Measurements from ENCODE around the gene MS4A10. TPM values are rescaled to one million over a fixed set of nuclear protein-coding genes. Genes with fewer than 3 reads are reported as not detected.

The MS4A10 gene
- polyA plus RNA-seq, 1 donor from 2014 or later = not detected

- H3K27ac ChIP-seq (ENCODE audit: low read length) = no peak overlapping the region
- TF ChIP-seq EP300 (conservative IDR thresholded peaks at IDR 0.05; ENCODE audit: poor library complexity, severe bottlenecking) (no peak), REST (IDR thresholded peaks at IDR 0.05; ENCODE audit: borderline replicate concordance) (no peak), CTCF (IDR thresholded peaks at IDR 0.05; ENCODE audit: poor library complexity, severe bottlenecking) (no peak), EZH2 (IDR thresholded peaks at IDR 0.05; ENCODE audit: borderline replicate concordance, insufficient read depth, low read length, poor library complexity, severe bottlenecking) (no peak), TAF1 (IDR thresholded peaks at IDR 0.05; ENCODE audit: low read depth) (no peak), SMC3 (conservative IDR thresholded peaks at IDR 0.05; ENCODE audit: poor library complexity) (no peak)
- H3F3A ChIP-seq (ENCODE audit: insufficient read depth, low read length, poor library complexity, severe bottlenecking) = no peaks in the 10 kb centered on the region
- H3K36me3 ChIP-seq (ENCODE audit: insufficient read depth, low read length) = no peaks in the 10 kb centered on the region
- H3K9me2 ChIP-seq (ENCODE audit: insufficient read depth, low read length) = no peaks in the 10 kb centered on the region
- no peaks in the 10 kb centered on the region for H4K20me1 ChIP-seq (ENCODE audit: insufficient read depth)
- no peaks in the 10 kb centered on the region for H3K79me2 ChIP-seq (replicated peaks; ENCODE audit: insufficient read depth, low read length)
- no peak overlapping the region for H2AFZ ChIP-seq (ENCODE audit: low read depth, low read length)
- no peak overlapping the region for H3K4me2 ChIP-seq (ENCODE audit: low read length)
- no peak overlapping the region for H3K4me3 ChIP-seq (ENCODE audit: low read length)
- H3K27me3 ChIP-seq (ENCODE audit: insufficient read depth, low read depth, low read length) = no peaks in the 10 kb centered on the region
- H3K9ac ChIP-seq (ENCODE audit: low read length) = no peak overlapping the region
- no peaks in the 10 kb centered on the region for H3K9me3 ChIP-seq (ENCODE audit: low read length)
Measured at GRCh38 chr11:60771146-60771545, 14.0 kb upstream of the MS4A10 start.

GRCh38 chr11:60771879-60772525 lies 13.1 kb upstream of the MS4A10 start:
- Histone ChIP-seq H3K36me3 (ENCODE audit: insufficient read depth, low read length) (no peaks in the 10 kb centered on the region), H3K9me3 (ENCODE audit: low read length) (no peaks in the 10 kb centered on the region), H2AFZ (ENCODE audit: low read depth, low read length) (no peak overlapping the region), H3K27ac (ENCODE audit: low read length) (no peak overlapping the region), H3F3A (ENCODE audit: insufficient read depth, low read length, poor library complexity, severe bottlenecking) (no peaks in the 10 kb centered on the region), H3K4me2 (ENCODE audit: low read length) (no peak overlapping the region), H3K9ac (ENCODE audit: low read length) (no peak overlapping the region), H3K27me3 (ENCODE audit: insufficient read depth, low read depth, low read length) (no peaks in the 10 kb centered on the region), H3K4me3 (ENCODE audit: low read length) (no peak overlapping the region), H3K79me2 (replicated peaks; ENCODE audit: insufficient read depth, low read length) (no peaks in the 10 kb centered on the region), H3K9me2 (ENCODE audit: insufficient read depth, low read length) (no peaks in the 10 kb centered on the region), H4K20me1 (ENCODE audit: insufficient read depth) (no peaks in the 10 kb centered on the region)
- no peak for TF ChIP-seq SMC3 (conservative IDR thresholded peaks at IDR 0.05; ENCODE audit: poor library complexity)
- no peak for TF ChIP-seq REST (IDR thresholded peaks at IDR 0.05; ENCODE audit: borderline replicate concordance)
- TF ChIP-seq EZH2 (IDR thresholded peaks at IDR 0.05; ENCODE audit: borderline replicate concordance, insufficient read depth, low read length, poor library complexity, severe bottlenecking) = no peak
- TF ChIP-seq TAF1 (IDR thresholded peaks at IDR 0.05; ENCODE audit: low read depth) = no peak
- no peak for TF ChIP-seq EP300 (conservative IDR thresholded peaks at IDR 0.05; ENCODE audit: poor library complexity, severe bottlenecking)
- no peak for TF ChIP-seq CTCF (IDR thresholded peaks at IDR 0.05; ENCODE audit: poor library complexity, severe bottlenecking)
- no peak for TF ChIP-seq MXI1 (conservative IDR thresholded peaks at IDR 0.05; ENCODE audit: poor library complexity, severe bottlenecking)
- no peak for TF ChIP-seq RAD21 (conservative IDR thresholded peaks at IDR 0.05)
- TF ChIP-seq POLR2AphosphoS5 (IDR thresholded peaks at IDR 0.05) = no peak

Data from neural cell (in vitro differentiated cells).